BE2C (cell line): ENCODE measurements around the gene ZBTB1.

Experiments
- DNase-seq: peaks from one replicate; pipeline ENCODE4 v3.0.0-alpha.2; 2020
- H3K27me3 ChIP-seq: fragments of 250-450 bp; sonication (Bioruptor Pico); 2 replicates; pipeline ENCODE4 v1.5.1; 2020; ENCODE audit warnings: mild to moderate bottlenecking
- H3K36me3 ChIP-seq: fragments of 250-450 bp; sonication (Bioruptor Pico); 2 replicates; pipeline ENCODE4 v1.5.1; 2020; ENCODE audit warnings: mild to moderate bottlenecking
- H3K4me1 ChIP-seq: fragments of 250-450 bp; sonication (Bioruptor Pico); 2 replicates; pipeline ENCODE4 v1.5.1; 2020
- H3K4me3 ChIP-seq: 2 replicates; pipeline ENCODE4 v1.5.1; 2011; ENCODE audit warnings: low read depth, low read length
- H3K9me3 ChIP-seq: fragments of 250-450 bp; sonication (Bioruptor Pico); 2 replicates; pipeline ENCODE4 v1.5.1; 2020
- TF ChIP-seq, protein P1 (sequence below): IDR thresholded peaks from 2 replicates; pipeline ENCODE4 v1.5.1; 2012; ENCODE audit warnings: mild to moderate bottlenecking, low read depth, low read length

Gene ZBTB1

DNA sequence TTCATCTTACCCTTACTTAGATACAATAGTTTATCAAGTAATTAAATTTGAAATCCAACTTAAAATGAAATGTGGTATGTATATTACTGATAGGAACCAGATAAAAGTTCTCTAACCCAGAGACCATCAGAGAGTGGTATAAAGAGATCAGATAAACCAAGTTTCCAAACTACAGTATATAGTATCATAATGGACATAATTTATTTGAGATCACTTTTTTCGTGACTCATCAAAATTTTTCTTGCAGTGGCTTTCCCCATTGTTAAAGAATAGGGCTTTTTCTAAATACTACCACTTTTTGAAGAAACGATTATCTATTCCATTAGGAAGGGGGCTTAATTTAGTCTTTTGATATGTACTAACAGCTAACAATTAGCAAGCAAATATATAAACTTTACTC lies 20.8 kb downstream of the ZBTB1 start:
- H3K4me1 ChIP-seq, result peaks cover 13% of the 10 kb centered on the region
- peaks cover 22% of the 10 kb centered on the region for H3K36me3 ChIP-seq
- DNase-seq, result no peak
- TF ChIP-seq, protein P1, sequence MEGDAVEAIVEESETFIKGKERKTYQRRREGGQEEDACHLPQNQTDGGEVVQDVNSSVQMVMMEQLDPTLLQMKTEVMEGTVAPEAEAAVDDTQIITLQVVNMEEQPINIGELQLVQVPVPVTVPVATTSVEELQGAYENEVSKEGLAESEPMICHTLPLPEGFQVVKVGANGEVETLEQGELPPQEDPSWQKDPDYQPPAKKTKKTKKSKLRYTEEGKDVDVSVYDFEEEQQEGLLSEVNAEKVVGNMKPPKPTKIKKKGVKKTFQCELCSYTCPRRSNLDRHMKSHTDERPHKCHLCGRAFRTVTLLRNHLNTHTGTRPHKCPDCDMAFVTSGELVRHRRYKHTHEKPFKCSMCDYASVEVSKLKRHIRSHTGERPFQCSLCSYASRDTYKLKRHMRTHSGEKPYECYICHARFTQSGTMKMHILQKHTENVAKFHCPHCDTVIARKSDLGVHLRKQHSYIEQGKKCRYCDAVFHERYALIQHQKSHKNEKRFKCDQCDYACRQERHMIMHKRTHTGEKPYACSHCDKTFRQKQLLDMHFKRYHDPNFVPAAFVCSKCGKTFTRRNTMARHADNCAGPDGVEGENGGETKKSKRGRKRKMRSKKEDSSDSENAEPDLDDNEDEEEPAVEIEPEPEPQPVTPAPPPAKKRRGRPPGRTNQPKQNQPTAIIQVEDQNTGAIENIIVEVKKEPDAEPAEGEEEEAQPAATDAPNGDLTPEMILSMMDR, result no peak
- H3K27me3 ChIP-seq, result no peaks in the 10 kb centered on the region
- no peaks in the 10 kb centered on the region for H3K9me3 ChIP-seq
- no peak overlapping the region for H3K4me3 ChIP-seq

DNA sequence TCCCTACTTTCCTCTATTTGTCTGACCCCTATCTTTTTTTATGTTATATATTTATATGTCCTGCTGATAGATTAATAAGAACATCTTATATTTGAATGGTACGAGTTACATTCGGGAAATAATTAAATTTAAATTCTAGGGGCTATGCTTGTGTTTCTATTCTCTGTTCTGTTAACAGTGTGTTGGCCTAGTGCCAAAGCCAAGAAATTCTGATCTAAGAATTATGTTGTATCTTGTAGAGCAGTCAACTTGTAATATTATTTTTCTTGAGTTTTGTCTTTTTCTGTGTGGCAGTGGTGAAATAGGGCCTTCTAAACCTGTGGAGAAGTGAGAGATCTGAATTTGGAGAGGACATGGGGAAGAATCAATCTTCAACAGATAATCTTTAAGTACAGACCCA lies 27.0 kb downstream of the ZBTB1 start:
- no peaks in the 10 kb centered on the region; the same call in 1 of the 2 replicates for H3K36me3 ChIP-seq
- peaks cover 8% of the 10 kb centered on the region for H3K4me1 ChIP-seq
- no peaks in the 10 kb centered on the region for H3K27me3 ChIP-seq
- H3K4me3 ChIP-seq, result no peak overlapping the region
- TF ChIP-seq, protein P1, result no peak
- no peak for DNase-seq
- no peaks in the 10 kb centered on the region for H3K9me3 ChIP-seq

DNA sequence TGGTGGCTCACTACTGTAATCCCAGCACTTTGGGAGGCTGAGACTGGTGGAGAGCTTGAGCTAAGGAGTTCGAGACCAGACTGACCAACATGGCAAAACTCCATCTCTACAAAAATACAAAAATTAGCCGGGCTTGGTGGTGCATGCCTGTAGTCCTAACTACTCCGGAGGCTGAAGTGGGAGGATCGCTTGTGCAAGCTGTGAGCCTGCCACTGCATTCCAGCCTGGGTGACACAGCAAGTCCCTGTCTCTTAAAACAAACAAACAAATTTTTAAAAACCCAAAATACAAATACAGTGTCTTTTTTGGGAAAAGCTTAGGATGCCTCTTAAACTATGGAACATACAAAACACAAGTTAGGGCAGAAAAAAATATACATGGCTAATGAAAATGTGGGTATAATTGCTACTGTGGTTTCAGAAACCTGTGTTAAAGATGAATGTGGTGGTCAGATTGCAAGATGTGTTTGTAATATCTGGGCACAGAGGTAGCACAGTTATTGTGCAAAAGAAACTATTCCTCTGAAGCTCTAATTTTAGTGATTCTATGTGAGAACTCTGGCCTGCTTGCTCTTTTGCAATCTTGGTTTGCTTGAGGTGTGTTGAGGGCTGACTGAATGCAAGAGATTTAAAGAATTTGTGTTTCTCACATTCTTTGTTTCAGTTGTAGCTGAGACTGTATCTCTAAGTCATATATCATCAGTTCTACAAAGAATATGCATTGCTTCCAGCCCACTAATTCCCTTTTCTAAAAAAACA lies 32.1 kb downstream of the ZBTB1 start:
- Histone ChIP-seq H3K27me3 (no peaks in the 10 kb centered on the region), H3K36me3 (no peaks in the 10 kb centered on the region), H3K9me3 (peaks cover 8% of the 10 kb centered on the region; the same call in 1 of the 2 replicates), H3K4me1 (peaks cover 3% of the 10 kb centered on the region), H3K4me3 (no peak overlapping the region)
- no peak for DNase-seq
- TF ChIP-seq, protein P1, result no peak

DNA sequence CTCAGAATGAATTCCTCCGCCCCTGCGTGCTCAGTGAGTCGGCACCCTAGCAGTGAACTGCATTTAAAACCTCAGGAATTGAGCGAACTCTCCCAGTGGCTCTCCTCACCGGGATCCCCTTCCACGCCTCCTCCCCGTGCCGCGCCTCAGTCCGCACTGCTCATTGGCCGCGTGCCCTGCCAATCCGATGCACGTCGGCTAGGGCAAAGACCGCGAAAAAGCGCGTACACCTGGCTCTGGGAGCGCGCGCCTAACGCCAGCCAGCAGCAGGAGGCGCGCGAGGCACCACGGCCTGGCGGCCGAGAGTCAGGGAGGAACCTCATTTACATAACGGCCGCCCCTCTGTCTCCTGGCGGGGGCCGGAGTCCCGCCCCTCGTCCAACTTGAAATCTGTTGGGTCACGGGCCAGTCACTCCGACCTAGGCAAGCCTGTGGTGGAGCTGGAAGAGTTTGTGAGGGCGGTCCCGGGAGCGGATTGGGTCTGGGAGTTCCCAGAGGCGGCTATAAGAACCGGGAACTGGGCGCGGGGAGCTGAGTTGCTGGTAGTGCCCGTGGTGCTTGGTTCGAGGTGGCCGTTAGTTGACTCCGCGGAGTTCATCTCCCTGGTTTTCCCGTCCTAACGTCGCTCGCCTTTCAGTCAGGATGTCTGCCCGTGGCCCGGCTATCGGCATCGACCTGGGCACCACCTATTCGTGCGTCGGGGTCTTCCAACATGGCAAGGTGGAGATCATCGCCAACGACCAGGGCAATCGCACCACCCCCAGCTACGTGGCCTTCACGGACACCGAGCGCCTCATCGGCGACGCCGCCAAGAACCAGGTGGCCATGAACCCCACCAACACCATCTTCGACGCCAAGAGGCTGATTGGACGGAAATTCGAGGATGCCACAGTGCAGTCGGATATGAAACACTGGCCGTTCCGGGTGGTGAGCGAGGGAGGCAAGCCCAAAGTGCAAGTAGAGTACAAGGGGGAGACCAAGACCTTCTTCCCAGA lies 35.9 kb downstream of the ZBTB1 start, which contains the start of gene HSPA2:
Gene HSPA2 (plus strand): TSS at position 534 of the 995 bp plus-strand sequence. CDS start 109 bp downstream, at position 643.
- DNase-seq, result peak; percentile 100
- Histone ChIP-seq H3K36me3 (no peaks in the 10 kb centered on the region), H3K4me3 (peak within 1 kb of the TSS; percentile 55), H3K4me1 (no peaks in the 10 kb centered on the region), H3K27me3 (no peaks in the 10 kb centered on the region), H3K9me3 (peaks cover 8% of the 10 kb centered on the region)
- TF ChIP-seq, protein P1, result peak; percentile 71

DNA sequence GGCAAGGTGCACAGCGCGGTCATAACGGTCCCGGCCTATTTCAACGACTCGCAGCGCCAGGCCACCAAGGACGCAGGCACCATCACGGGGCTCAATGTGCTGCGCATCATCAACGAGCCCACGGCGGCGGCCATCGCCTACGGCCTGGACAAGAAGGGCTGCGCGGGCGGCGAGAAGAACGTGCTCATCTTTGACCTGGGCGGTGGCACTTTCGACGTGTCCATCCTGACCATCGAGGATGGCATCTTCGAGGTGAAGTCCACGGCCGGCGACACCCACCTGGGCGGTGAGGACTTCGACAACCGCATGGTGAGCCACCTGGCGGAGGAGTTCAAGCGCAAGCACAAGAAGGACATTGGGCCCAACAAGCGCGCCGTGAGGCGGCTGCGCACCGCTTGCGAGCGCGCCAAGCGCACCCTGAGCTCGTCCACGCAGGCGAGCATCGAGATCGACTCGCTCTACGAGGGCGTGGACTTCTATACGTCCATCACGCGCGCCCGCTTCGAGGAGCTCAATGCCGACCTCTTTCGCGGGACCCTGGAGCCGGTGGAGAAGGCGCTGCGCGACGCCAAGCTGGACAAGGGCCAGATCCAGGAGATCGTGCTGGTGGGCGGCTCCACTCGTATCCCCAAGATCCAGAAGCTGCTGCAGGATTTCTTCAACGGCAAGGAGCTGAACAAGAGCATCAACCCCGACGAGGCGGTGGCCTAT lies 36.8 kb downstream of the ZBTB1 start:
- TF ChIP-seq, protein P1, result no peak
- Histone ChIP-seq H3K4me1 (no peaks in the 10 kb centered on the region), H3K4me3 (no peak overlapping the region), H3K36me3 (no peaks in the 10 kb centered on the region), H3K9me3 (peaks cover 8% of the 10 kb centered on the region), H3K27me3 (no peaks in the 10 kb centered on the region)
- peak; percentile 10 for DNase-seq
